Measurements from ENCODE around the gene C2.

GRCh38 chr6:31927242-31927862 is at the start of gene C2:
- TF ChIP-seq POLR2A (IDR thresholded peaks at IDR 0.05): no peak
- TF ChIP-seq, protein P1, sequence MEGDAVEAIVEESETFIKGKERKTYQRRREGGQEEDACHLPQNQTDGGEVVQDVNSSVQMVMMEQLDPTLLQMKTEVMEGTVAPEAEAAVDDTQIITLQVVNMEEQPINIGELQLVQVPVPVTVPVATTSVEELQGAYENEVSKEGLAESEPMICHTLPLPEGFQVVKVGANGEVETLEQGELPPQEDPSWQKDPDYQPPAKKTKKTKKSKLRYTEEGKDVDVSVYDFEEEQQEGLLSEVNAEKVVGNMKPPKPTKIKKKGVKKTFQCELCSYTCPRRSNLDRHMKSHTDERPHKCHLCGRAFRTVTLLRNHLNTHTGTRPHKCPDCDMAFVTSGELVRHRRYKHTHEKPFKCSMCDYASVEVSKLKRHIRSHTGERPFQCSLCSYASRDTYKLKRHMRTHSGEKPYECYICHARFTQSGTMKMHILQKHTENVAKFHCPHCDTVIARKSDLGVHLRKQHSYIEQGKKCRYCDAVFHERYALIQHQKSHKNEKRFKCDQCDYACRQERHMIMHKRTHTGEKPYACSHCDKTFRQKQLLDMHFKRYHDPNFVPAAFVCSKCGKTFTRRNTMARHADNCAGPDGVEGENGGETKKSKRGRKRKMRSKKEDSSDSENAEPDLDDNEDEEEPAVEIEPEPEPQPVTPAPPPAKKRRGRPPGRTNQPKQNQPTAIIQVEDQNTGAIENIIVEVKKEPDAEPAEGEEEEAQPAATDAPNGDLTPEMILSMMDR (IDR thresholded peaks at IDR 0.05): no peak

Data from adrenal gland (tissue), 5 donors.